ENCODE measurements around the gene PLCB1. TPM values are rescaled to one million over a fixed set of nuclear protein-coding genes. Genes with fewer than 3 reads are reported as not detected.

Gene PLCB1
- total RNA-seq, 1 donor from 2014 or later = 7.3 TPM

- intact Hi-C loops (cut with DNase I) = loop anchor here (10.0 kb wide), 1 partner anchor 401 kb away; the partner anchor contains the start of gene PLCB1
Measured at GRCh38 chr20:8535403-8536261, 403.6 kb downstream of the PLCB1 start.

DNA sequence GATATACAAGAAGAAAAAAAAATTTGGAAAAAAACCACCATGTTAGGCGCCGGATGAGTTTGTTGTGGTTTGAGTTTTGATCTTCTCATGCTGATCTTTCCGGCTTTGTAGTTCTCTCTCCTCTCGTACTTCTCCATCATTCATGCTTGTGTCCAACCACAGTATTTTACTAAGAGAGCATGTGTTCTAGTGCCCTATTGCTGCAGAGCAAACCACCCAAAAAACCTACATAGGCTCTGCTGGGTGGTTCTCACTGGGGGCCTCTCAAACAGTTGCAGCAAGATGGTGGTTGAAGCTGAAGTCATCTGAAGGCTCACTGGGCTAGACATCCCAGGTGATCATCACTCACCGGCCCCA lies 404.2 kb downstream of the PLCB1 start:
- intact Hi-C loops (cut with DNase I) = loop anchor here (10.0 kb wide), 1 partner anchor 401 kb away; the partner anchor contains the start of gene PLCB1
- no peak for DNase-seq (ENCODE audit: low spot score)

More at GRCh38 chr20:8535403-8536261, 403.6 kb downstream of the PLCB1 start:
- DNase-seq (ENCODE audit: low spot score) = no peak

DNA sequence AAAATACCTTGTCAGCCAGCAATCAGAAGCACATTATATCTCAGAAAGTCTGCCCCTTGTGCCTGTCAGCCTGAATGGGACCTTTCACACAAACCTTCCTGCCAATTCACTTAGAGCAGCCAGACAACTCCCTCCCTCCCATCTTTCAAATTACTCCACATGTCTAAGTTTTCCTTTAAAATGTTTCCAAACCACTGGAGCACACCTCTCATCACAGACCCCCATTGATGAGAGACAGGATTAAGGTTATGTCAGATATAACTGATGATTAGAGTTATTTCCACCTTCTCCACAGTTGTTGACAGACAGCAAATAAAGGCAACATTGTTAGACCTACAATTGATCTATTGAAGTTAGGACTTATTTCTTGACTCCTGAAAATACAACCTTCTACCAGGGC lies 408.4 kb downstream of the PLCB1 start:
- intact Hi-C loops (cut with DNase I) = no loop called here
- DNase-seq (ENCODE audit: low spot score) = no peak

DNA sequence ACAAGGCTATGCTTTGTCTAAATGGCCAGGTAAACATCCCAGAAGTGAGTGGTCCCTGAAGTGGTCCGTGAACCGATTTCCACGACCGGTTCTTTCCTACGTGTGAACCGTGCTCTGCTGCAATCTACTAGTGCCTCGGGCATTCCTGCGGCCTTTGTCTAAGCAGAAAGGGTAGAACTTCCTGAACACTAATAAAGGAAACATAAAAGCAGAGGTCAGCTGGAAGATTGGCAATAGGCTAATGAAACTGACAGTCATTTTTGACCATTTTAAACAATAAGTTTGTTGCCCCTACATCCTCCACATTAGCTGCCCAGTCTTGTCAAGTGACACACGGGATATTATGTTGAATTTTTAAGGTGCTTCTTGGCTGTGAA lies 410.0 kb downstream of the PLCB1 start:
- no peak for DNase-seq (ENCODE audit: low spot score)
- intact Hi-C loops (cut with DNase I) = no loop called here

GRCh38 chr20:8545212-8545611 lies 413.1 kb downstream of the PLCB1 start:
- DNase-seq (ENCODE audit: low spot score) = no peak
- intact Hi-C loops (cut with DNase I) = loop anchor here (5.0 kb wide), 1 partner anchor 102 kb away; no protein-coding TSS in a partner anchor

DNA sequence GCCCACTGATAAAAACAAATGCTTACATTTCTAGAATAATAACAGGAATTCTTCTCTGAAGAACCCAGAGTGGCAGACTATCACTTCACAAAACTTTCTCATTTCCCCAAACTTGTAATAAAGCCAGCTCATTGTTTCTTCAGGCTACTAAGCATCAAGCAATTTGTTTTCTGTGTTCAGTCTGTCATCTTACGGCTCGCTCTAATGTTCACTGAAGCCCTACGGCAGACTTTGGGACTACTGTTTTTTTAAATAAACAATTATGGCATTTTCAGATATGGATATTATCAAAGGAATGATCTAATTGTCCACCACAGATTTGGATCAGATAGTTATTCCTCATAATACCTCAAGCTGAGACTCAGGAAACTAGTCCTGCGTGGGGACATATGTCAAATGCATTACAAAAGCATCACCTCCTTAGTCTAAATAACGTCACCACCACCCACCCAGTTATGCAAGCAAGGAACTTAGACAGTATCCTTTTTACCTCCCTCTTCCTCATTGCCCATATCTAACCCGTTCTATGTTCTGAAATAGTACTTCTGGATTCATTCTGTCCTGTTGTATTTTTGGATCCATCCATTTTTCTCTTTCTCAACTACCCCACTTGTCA lies 415.1 kb downstream of the PLCB1 start:
- intact Hi-C loops (cut with DNase I) = loop anchor here (5.0 kb wide), 1 partner anchor 100 kb away; no protein-coding TSS in a partner anchor
- DNase-seq (ENCODE audit: low spot score) = no peak

DNA sequence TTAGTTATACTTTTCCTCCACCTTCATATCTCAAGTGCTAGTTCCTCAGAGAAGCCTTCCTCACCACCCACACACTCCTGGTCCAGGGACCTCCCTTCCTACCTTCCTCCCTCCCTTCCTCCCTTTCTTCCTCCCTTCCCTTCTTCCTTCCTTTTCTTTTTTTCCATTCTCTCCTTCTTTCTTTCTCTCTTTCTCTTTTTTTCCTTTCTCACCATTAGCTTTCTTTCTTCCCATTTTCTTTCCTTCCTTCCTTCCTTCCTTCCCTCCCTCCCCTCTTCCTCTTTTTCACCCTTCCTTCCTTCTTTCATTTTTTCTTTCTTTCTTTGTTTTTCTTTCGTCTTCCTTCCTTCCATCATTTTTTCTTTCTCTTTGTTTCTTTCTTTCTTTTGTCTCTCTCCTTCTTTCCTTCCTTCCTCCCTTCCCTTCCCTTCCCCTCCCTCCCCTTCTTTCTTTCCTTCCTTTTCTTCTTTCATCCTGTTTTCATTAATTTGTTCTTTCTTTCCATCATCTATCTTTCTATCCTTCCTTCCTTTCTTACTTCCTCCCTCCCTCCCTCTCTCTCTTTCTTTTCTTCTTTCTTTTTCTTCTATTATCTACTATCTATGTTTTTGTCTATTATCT lies 416.0 kb downstream of the PLCB1 start:
- intact Hi-C loops (cut with DNase I) = loop anchor here (5.0 kb wide), 1 partner anchor 99 kb away; no protein-coding TSS in a partner anchor

GRCh38 chr20:8549192-8549591 lies 417.1 kb downstream of the PLCB1 start:
- intact Hi-C loops (cut with DNase I) = loop anchor here (5.0 kb wide), 1 partner anchor 98 kb away; no protein-coding TSS in a partner anchor
- DNase-seq (ENCODE audit: low spot score) = no peak

More for the DNA sequence above, 416.0 kb downstream of the PLCB1 start:
- no peak for DNase-seq (ENCODE audit: low spot score)

DNA sequence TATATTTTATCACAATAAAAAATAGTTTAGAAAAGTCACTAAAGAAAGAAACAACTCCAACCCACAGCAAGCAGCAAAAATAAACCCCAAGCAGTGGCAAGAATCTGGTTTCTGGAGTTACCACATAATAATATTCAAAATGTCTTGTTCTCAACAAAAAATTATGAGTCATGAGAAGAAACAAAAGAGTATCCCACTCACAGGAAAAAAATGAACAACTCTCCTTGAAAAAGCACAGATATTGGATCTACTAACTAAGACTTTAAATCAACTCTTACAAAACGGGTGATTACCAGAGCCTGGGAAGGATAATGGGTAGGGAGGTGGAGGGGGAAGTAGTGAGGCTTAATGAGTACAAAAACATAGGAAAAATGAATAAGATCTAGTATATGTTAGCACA lies 425.6 kb downstream of the PLCB1 start:
- intact Hi-C loops (cut with DNase I) = no loop called here
- no peak for DNase-seq (ENCODE audit: low spot score)

- intact Hi-C loops (cut with DNase I) = no loop called here
Measured at GRCh38 chr20:8562356-8562755, 430.3 kb downstream of the PLCB1 start.

GRCh38 chr20:8568075-8568474 lies 436.0 kb downstream of the PLCB1 start:
- intact Hi-C loops (cut with DNase I) = no loop called here

More at GRCh38 chr20:8562356-8562755, 430.3 kb downstream of the PLCB1 start:
- DNase-seq (ENCODE audit: low spot score) = no peak

DNA sequence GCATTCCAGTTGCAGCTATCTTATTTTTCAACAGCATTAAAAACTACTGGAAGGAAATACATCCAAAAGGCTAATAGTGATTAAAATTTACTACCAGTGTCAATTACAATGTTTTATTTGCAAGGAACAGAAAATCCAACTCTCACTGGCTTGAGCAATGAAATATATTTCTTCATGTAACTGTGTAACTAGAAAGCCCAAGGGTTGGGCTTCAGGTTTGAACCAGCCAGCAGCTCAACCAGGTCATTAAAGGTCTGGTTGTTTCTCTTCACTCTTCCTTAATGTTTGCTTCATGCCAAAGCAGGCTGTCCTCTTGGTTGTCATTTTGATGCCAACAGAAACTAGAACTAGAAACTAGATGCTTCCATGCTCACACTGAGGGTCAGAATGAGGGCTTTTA lies 437.7 kb downstream of the PLCB1 start:
- intact Hi-C loops (cut with DNase I) = no loop called here
- DNase-seq (ENCODE audit: low spot score) = no peak

More at GRCh38 chr20:8568075-8568474, 436.0 kb downstream of the PLCB1 start:
- DNase-seq (ENCODE audit: low spot score) = no peak

DNA sequence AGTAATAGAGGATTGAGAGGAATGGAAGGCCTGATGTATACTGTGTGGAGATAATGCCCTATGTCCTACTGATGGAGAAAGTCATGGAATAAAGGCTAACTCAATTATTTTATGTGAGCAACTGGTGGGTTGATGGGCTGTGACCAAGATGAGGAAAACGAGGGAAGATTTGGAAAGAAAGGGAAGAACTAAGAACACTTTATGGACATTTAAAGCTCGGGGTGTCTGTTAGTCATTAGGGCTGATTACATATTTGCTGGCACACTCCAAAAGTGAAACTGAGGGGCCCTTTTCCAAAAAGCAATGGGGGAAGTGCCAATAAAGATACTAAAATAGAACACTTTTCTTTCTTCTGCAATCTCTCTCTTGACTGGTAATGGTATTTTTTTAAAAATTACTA lies 439.5 kb downstream of the PLCB1 start:
- DNase-seq (ENCODE audit: low spot score) = no peak
- intact Hi-C loops (cut with DNase I) = no loop called here

GRCh38 chr20:8573686-8574085 lies 441.6 kb downstream of the PLCB1 start:
- intact Hi-C loops (cut with DNase I) = no loop called here
- DNase-seq (ENCODE audit: low spot score) = no peak

GRCh38 chr20:8575114-8575513 lies 443.0 kb downstream of the PLCB1 start:
- intact Hi-C loops (cut with DNase I) = no loop called here
- DNase-seq (ENCODE audit: low spot score) = no peak

DNA sequence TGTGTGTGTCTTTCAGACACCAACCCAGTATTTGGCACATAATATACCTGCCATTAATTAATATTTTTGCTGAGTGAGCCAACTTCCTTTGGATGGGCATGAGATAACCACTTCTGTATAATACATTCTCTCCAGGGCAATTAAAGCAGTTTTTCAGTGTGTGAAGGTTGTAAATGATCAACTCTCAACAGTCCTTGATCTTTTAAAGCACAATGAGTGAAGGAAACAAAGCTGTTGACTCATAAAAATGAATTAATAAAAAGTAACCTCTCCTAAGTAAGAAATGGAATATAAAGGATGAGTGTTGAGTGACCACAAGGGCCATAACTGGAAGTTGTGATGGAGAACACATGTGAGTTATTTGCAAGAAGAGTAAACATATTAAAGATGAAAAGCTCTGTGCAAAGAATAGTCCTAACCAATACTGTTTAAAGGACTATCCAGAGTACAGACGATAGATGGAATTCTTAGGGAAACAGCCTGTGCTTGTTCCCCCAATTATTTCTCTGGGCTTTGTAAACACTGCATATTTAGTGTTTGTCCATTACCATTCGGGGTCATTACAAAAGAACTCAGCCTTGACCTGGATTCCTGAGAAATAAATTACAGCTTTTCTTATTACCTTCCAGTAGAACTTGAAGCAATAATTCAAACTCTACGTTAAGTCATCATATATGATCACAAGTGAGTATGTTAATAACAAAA lies 446.2 kb downstream of the PLCB1 start:
- intact Hi-C loops (cut with DNase I) = no loop called here

DNA sequence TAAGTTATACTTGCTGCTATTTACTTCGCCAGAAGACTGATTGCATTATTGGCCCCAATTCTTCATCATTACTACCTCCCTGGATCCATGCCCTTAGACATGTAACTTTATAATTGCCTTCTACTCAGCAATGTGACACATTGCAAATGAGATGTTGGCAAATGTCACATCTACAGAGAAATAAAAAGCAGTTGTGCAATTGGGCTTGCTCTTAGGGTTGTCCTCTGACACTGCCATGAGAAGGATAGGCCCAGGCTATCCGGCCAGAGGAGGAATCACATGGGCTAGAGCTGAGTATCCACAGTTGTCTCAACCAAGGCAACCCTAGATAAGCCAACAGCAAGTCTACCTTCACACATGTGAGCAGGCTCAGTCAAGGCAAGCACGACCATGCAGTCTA lies 447.0 kb downstream of the PLCB1 start:
- intact Hi-C loops (cut with DNase I) = no loop called here
- no peak for DNase-seq (ENCODE audit: low spot score)

More for the DNA sequence above, 446.2 kb downstream of the PLCB1 start:
- no peak for DNase-seq (ENCODE audit: low spot score)

DNA sequence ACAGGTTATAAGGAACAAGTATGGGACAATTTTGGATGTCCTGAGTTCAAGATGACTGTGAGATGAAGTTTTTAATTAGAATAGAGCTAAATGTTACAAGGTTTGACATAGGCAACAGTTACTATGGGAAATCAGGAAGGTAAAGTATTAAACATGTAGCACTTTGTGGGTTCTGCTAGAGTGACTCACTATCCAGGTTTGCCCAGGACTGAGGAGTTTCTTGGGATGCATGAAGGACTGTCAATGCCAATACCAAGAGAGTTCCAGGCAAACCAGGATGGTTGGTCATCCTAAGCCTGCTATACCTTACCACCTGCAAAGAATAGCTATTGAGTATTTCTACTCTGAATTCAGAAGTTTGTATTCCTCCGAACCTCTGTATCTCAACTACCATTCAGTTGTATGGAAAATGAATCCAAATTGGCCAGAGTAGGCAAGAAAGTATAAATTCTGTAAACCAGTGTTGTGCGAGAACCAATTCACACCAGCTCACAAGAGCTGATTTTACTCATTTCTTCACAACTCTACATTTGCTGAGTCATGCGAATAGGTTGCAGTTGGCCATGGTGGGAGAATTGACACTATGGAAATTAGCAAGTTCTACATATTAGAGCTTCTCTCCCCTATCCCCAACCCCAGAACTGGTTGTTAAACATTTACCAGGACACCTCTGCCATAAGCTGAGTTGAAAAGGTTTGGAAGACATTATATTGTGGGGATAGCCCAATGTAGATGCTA lies 449.5 kb downstream of the PLCB1 start:
- DNase-seq (ENCODE audit: low spot score) = no peak
- intact Hi-C loops (cut with DNase I) = no loop called here

GRCh38 chr20:8583012-8583565 lies 451.0 kb downstream of the PLCB1 start:
- DNase-seq (ENCODE audit: low spot score) = no peak
- intact Hi-C loops (cut with DNase I) = no loop called here

Data from cardiac septum (tissue), 1 donor.